OCI-LY7 (cell line): Measurements from ENCODE around the gene NUDT3. TPM values are rescaled to one million over a fixed set of nuclear protein-coding genes. Genes with fewer than 3 reads are reported as not detected.

Experiments used
- BruUV-seq: library from RNA; stranded (reverse); fragments of 400-500 nt; replicated peaks from 2 replicates; lab custom pipeline; 2021; lab: Mats Ljungman, UMichigan
- CTCF ChIA-PET: fragments of 300-600 bp; sonication (Branson Sonifier 250); formaldehyde crosslinking; loops from one replicate; lab custom pipeline; 2022; ENCODE audit warnings: antibody characterized with exemption; ENCODE audit not compliant: unreplicated experiment; lab: Charles Lee
- POLR2A ChIA-PET: fragments of 300-600 bp; sonication (Branson Sonifier 250); formaldehyde crosslinking; loops from one replicate; lab custom pipeline; 2022; ENCODE audit warnings: antibody characterized with exemption; lab: Charles Lee
- DNase-seq: peaks from one replicate; pipeline ENCODE4 v3.0.0-alpha.2; 2015; ENCODE audit warnings: low spot score
- H2AFZ ChIP-seq: fragments of 200-600 bp; sonication (generic), shearing (Covaris generic); 2 replicates; pipeline ENCODE4 v1.6.1; 2014; ENCODE audit warnings: mild to moderate bottlenecking, antibody characterized with exemption, low read length, moderate library complexity
- H3K27ac ChIP-seq: fragments of 200-600 bp; sonication (generic); 2 replicates; pipeline ENCODE4 v1.5.1; 2014; ENCODE audit warnings: mixed run types, low read depth, mild to moderate bottlenecking, moderate library complexity, low read length, inconsistent platforms; ENCODE audit not compliant: poor library complexity, severe bottlenecking
- H3K36me3 ChIP-seq: fragments of 200-600 bp; sonication (generic); 2 replicates; pipeline ENCODE4 v1.6.1; 2014; ENCODE audit warnings: mild to moderate bottlenecking, antibody characterized with exemption, low read length, moderate library complexity, mixed read lengths; ENCODE audit not compliant: insufficient read depth
- H3K4me1 ChIP-seq: fragments of 200-600 bp; sonication (generic); 2 replicates; pipeline ENCODE4 v1.5.1; 2014; ENCODE audit warnings: mild to moderate bottlenecking, low read length; ENCODE audit not compliant: insufficient read depth, poor library complexity, severe bottlenecking
- H3K4me2 ChIP-seq: fragments of 200-600 bp; sonication (generic); 2 replicates; pipeline ENCODE4 v1.6.1; 2014; ENCODE audit warnings: mild to moderate bottlenecking, low read length
- H3K4me3 ChIP-seq: fragments of 200-600 bp; sonication (generic); 2 replicates; pipeline ENCODE4 v1.5.1; 2014; ENCODE audit warnings: mild to moderate bottlenecking, low read depth, low read length; ENCODE audit not compliant: poor library complexity, severe bottlenecking
- H3K79me2 ChIP-seq: fragments of 200-600 bp; sonication (generic); 2 replicates; pipeline ENCODE4 v1.6.1; 2016; ENCODE audit warnings: low read depth, mild to moderate bottlenecking, low read length, moderate library complexity, mixed read lengths; ENCODE audit not compliant: insufficient read depth
- H3K9me2 ChIP-seq: fragments of 200-600 bp; sonication (generic); 2 replicates; pipeline ENCODE4 v1.6.1; 2016; ENCODE audit warnings: mild to moderate bottlenecking, low read length, mixed read lengths; ENCODE audit not compliant: insufficient read depth
- H3K9me3 ChIP-seq: fragments of 200-600 bp; sonication (generic); 2 replicates; pipeline ENCODE4 v1.6.1; 2014; ENCODE audit warnings: mild to moderate bottlenecking, mixed run types, low read length, mixed read lengths
- H4K20me1 ChIP-seq: fragments of 200-600 bp; sonication (generic); 2 replicates; pipeline ENCODE4 v1.6.1; 2014; ENCODE audit warnings: mild to moderate bottlenecking, antibody characterized with exemption, low read length, moderate library complexity, mixed read lengths; ENCODE audit not compliant: insufficient read depth
- CTCF ChIP-seq: fragments of 200-600 bp; sonication (generic); conservative IDR thresholded peaks from 2 replicates; pipeline ENCODE4 v1.5.1; 2014; ENCODE audit warnings: mild to moderate bottlenecking, antibody characterized with exemption, low read length, moderate library complexity, mixed read lengths
- EZH2phosphoT487 ChIP-seq: fragments of 200-600 bp; sonication (generic); IDR thresholded peaks from 2 replicates; pipeline ENCODE4 v1.6.1; 2018; ENCODE audit warnings: low read depth, borderline replicate concordance, mild to moderate bottlenecking, mixed run types, antibody characterized with exemption, low read length, moderate library complexity, mixed read lengths
- intact Hi-C: fragments of 100-400 bp; cut with micrococcal nuclease; formaldehyde crosslinking; loops from one replicate; pipeline ENCODE4 v1.10.0; 2022; ENCODE audit not compliant: unreplicated experiment
- total RNA-seq, 2 experiments: library from RNA; depleted of rRNA in 1 of 2; stranded (reverse); fragments of >200 nt in 1 of 2; shearing (Covaris generic) in 1 of 2; gene quantifications; 2 replicates each; pipeline ENCODE4 v1.2.3, GENCODE V29; 2014 to 2022

The NUDT3 gene
- total RNA-seq, 2 experiments from 2014 or later = 30.7 to 43.0 TPM

- no peaks in the 10 kb centered on the region for H3K9me3 ChIP-seq
- no peak overlapping the region for H3K4me2 ChIP-seq
- DNase-seq = no peak
- H3K9me2 ChIP-seq = no peaks in the 10 kb centered on the region
- BruUV-seq = no TSS peak
- H3K4me3 ChIP-seq = no peak overlapping the region
- H3K79me2 ChIP-seq = no peaks in the 10 kb centered on the region
- H4K20me1 ChIP-seq = no peaks in the 10 kb centered on the region
- peaks cover 52% of the 10 kb centered on the region for H3K36me3 ChIP-seq
- TF ChIP-seq CTCF (no peak), EZH2phosphoT487 (no peak)
- ChIA-PET CTCF (no interaction called here), POLR2A (no interaction called here)
- H2AFZ ChIP-seq = no peak overlapping the region
- intact Hi-C loops = no loop called here
- no peak overlapping the region for H3K27ac ChIP-seq
- no peaks in the 10 kb centered on the region for H3K4me1 ChIP-seq
Measured at GRCh38 chr6:34280216-34280615, 112.3 kb downstream of the NUDT3 start.

DNA sequence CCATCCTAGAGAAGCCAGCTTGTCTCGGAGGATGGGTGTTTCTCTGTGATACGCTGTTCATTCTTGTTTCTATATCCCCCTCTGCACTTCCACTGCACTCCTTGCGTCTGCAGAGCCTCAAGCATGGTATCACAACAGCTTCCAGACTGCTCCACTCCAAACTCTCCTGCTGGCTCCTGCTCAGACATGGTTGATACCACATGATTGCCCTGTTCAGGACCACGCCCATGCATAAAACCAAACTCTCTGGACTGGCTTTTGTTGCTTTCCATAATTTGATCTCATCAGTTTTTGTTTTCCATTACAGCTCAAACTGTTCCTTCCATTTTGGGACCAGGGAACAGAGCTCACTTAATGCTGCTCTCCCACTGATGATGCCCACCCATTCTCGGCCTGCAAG, 113.6 kb downstream of the NUDT3 start:
- H3K4me1 ChIP-seq = peaks cover under 1% of the 10 kb centered on the region
- H3K4me3 ChIP-seq = no peak overlapping the region
- no peaks in the 10 kb centered on the region for H4K20me1 ChIP-seq
- no peaks in the 10 kb centered on the region for H3K9me2 ChIP-seq
- intact Hi-C loops = no loop called here
- H3K27ac ChIP-seq = no peak overlapping the region
- no peak for TF ChIP-seq EZH2phosphoT487
- no peak for TF ChIP-seq CTCF
- H3K4me2 ChIP-seq = no peak overlapping the region
- DNase-seq = no peak
- H3K36me3 ChIP-seq = peaks cover 38% of the 10 kb centered on the region
- H2AFZ ChIP-seq = no peak overlapping the region
- H3K9me3 ChIP-seq = no peaks in the 10 kb centered on the region
- no TSS peak for BruUV-seq
- H3K79me2 ChIP-seq = no peaks in the 10 kb centered on the region
- ChIA-PET POLR2A (interaction anchor here (0.6 kb wide), 1 partner anchor 358 kb away, joined by 3 read pairs; no protein-coding TSS in a partner anchor), CTCF (no interaction called here)

- no peak for DNase-seq
- intact Hi-C loops = no loop called here
- no peaks in the 10 kb centered on the region for H4K20me1 ChIP-seq
- H2AFZ ChIP-seq = no peak overlapping the region
- CTCF ChIA-PET = no interaction called here
- no TSS peak for BruUV-seq
- H3K4me2 ChIP-seq = no peak overlapping the region
- no peaks in the 10 kb centered on the region for H3K79me2 ChIP-seq
- H3K27ac ChIP-seq = no peak overlapping the region
- H3K9me3 ChIP-seq = no peaks in the 10 kb centered on the region
- no peak overlapping the region for H3K4me3 ChIP-seq
- POLR2A ChIA-PET = interaction anchor here (0.5 to 1.1 kb wide), 2 partner anchors 11 to 110 kb away, joined by 3 to 4 read pairs; no protein-coding TSS in a partner anchor
- H3K36me3 ChIP-seq = peaks cover 33% of the 10 kb centered on the region
- H3K4me1 ChIP-seq = peaks cover 8% of the 10 kb centered on the region
- no peak for TF ChIP-seq CTCF
- no peak for TF ChIP-seq EZH2phosphoT487
- H3K9me2 ChIP-seq = no peaks in the 10 kb centered on the region
Measured at GRCh38 chr6:34277763-34278112, 114.7 kb downstream of the NUDT3 start.
